Urinary bladder (tissue), 4 donors: ENCODE results near the gene AP4M1. TPM values are rescaled to one million over a fixed set of nuclear protein-coding genes. Genes with fewer than 3 reads are reported as not detected.

Source experiments
- DNase-seq: peaks from one replicate; pipeline ENCODE4 v3.0.0-alpha.2; 2015; ENCODE audit errors: extremely low spot score
- H3K27ac ChIP-seq: one replicate; pipeline ENCODE4 v1.5.1; 2013; ENCODE audit warnings: low read depth, mild to moderate bottlenecking, moderate library complexity
- H3K36me3 ChIP-seq: one replicate; pipeline ENCODE4 v1.6.1; 2013; ENCODE audit warnings: mild to moderate bottlenecking, moderate library complexity; ENCODE audit not compliant: insufficient read depth
- H3K4me1 ChIP-seq: one replicate; pipeline ENCODE4 v1.6.1; 2013; ENCODE audit warnings: mild to moderate bottlenecking, moderate library complexity; ENCODE audit not compliant: insufficient read depth
- H3K4me3 ChIP-seq: one replicate; pipeline ENCODE4 v1.5.1; 2013; ENCODE audit warnings: low read depth, low read length
- WGBS: extraction: QIAGEN DNeasy Blood & Tissue Kit; methylation state at CpG from one replicate; pipeline ENCODE4 v1.1.7; 2013; 5-methylcytosine and 5-hydroxymethylcytosine counted together
- polyA plus RNA-seq: library from polyadenylated mRNA; stranded (reverse); fragments of 200-250 nt; gene quantifications from one replicate; pipeline ENCODE4 v1.2.3, GENCODE V29; 2013
- total RNA-seq: library from RNA; depleted of rRNA; stranded (reverse); fragments of >200 nt; gene quantifications from one replicate; pipeline ENCODE4 v1.2.3, GENCODE V29; 2014
- donor health status: healthy with polysubstance abuse.
- donor health status: healthy.

The AP4M1 gene
- total and polyA plus RNA-seq, 2 donors, result 13.9 to 23.9 TPM

DNA sequence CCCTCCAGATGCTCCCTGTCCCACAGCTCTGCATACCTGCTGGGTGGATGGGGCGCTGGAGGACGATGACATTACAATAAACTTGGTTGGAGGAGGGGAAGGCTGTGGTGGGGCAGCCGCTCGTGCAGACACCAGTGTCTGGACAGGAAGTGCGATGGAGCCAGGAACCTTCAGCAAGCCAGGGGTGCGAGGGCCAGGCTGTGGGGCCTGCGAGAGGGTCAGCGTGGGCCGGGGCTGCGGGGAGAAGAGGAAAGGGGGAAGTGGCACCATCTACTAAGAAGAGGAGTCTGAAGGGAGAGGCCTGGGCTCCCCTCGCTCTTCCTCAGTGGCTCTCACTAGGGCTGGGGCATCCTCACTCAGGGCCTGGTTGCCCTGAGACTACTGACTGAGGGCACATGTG lies 6.4 kb downstream of the AP4M1 start:
- Histone ChIP-seq H3K4me3 (no peak overlapping the region), H3K36me3 (peaks cover 4% of the 10 kb centered on the region), H3K4me1 (no peaks in the 10 kb centered on the region), H3K27ac (no peak overlapping the region)
- 66% methylated on average over 11 of the region's 11 CpGs for WGBS
- no peak for DNase-seq

DNA sequence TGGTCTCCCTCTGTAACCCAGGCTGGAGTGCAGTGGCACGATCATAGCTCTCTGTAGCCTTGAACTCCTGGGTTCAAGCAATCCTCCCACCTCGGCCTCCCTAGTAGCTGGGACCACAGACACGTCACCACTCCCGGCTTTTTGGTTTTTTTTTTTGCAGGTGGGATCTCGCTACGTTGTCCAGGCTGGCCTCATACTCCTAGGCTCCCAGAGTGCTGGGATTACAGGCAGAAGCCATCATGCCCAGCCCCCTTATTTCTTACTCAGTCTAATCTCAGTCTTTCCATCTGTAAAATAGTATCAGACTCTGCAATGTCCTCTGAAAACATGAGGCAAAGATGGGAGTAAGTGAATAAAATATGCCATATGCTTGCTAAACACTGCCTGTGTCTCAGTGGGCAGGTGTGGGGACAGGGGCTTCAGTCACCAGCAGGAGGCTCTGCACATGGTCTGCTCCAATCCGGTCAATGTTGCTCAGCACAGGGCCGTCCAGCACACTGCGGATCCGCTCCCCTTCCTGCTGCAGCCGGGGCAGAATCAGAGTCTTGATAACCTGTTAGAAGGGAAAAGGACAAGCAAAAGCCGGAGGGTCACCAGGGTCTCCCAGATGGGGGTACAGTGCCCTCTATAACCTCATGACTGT lies 8.2 kb downstream of the AP4M1 start:
- H3K4me1 ChIP-seq, result no peaks in the 10 kb centered on the region
- no peak overlapping the region for H3K27ac ChIP-seq
- DNase-seq, result no peak
- 80% methylated on average over 12 of the region's 12 CpGs for WGBS
- no peak overlapping the region for H3K4me3 ChIP-seq
- H3K36me3 ChIP-seq, result peaks cover 4% of the 10 kb centered on the region

DNA sequence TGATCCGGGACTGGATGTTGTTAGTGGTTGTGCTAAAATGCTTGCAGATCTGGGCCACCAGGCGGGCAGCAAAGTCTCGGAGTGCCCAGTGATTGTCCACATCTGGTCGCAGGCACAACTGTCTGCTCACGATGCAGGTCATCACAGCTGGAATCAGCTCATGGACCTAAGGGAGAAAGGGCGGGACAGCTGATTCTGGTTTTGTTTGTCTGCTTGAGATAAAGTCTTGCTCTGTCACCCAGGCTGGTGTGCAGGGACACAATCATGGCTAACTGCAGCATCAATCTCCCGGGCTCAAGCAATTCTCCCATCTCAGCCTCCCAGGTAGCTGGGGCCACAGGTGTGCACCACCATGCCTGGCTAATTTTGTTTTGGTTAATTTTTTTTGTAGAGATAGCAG lies 9.7 kb downstream of the AP4M1 start:
- H3K4me3 ChIP-seq, result no peak overlapping the region
- peaks cover under 1% of the 10 kb centered on the region for H3K36me3 ChIP-seq
- no peak overlapping the region for H3K27ac ChIP-seq
- no peak for DNase-seq
- H3K4me1 ChIP-seq, result no peaks in the 10 kb centered on the region
- WGBS, result 94% methylated on average over 7 of the region's 7 CpGs

DNA sequence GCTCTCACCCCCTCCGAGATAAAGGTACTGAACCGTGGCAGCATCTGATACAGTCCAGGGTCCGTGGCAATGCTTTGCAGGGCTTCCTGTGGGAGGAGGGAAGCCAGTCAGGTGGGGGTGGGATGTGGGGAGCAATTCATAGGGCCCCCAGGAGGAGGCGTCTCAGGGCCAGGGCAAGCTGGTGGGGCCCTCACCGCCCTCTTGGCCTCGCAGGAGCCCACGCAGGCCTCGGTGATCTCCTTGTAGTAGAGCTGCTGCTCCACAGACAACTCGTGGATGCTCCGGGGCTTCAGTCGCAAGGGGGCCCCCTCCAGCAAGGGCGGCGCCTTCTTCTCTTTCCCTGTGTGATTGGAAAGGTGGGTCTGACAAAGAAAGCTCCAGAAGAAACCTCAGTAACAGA lies 10.5 kb downstream of the AP4M1 start:
- Histone ChIP-seq H3K4me3 (no peak overlapping the region), H3K27ac (no peak overlapping the region), H3K36me3 (no peaks in the 10 kb centered on the region), H3K4me1 (no peaks in the 10 kb centered on the region)
- WGBS, result 90% methylated on average over 13 of the region's 13 CpGs
- DNase-seq, result no peak

DNA sequence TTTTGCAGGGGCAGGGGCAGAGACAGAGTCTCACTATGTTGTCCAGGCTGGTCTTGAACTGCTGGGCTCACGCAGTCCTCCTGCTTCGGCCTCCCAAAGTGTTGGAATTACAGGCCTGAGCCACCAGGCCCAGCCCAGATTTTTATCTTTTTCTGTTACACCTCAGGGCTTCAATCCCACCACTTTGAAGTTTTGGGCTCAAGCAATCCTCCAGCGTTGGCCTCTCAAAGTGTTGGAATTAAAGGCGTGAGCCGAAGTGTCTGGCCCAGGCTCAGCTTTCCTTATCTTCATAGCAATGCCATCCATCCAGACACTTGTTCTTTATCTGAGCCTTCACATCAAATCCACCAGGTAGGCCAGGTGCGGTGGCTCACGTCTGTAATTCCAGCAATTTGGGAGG lies 13.6 kb downstream of the AP4M1 start:
- H3K4me1 ChIP-seq, result no peaks in the 10 kb centered on the region
- no peak overlapping the region for H3K4me3 ChIP-seq
- WGBS, result 91% methylated on average over 7 of the region's 7 CpGs
- DNase-seq, result no peak
- H3K27ac ChIP-seq, result no peak overlapping the region
- no peaks in the 10 kb centered on the region for H3K36me3 ChIP-seq

DNA sequence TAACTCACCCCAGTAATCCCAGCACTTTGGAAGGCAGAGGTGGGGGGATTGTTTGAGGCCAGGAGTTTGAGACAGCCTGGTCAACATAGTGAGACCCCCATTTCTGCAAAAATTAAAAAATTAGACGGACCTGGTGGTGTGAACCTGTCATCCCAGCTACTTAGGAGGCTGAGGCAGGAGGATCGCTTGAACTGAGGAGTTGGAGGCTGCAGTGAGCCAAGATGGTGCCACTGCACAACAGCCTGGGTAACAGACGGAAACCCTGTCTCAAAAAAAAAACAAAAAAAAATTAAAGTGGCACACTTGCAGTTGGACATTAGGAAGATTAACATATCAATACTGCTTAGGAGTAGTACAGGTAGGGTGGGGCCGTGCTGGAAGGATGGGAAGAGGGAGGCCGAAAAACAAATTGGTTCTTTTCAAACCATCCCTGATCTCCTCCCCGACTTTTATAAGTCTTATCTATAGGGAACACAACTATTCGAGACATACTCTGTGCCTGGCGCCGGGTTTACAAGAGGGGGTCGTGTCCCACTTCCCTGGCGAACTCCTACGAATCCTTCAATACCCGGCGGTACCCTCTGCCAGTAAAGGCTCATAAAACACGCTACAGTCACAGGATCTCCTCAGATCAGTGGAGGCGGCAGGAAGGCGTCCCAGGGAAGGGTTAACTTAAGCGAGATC lies 17.1 kb downstream of the AP4M1 start:
- WGBS, result 22% methylated on average over 18 of the region's 18 CpGs
- H3K4me1 ChIP-seq, result no peaks in the 10 kb centered on the region
- no peak overlapping the region for H3K27ac ChIP-seq
- DNase-seq, result no peak
- peak overlapping the region; percentile 89 for H3K4me3 ChIP-seq
- no peaks in the 10 kb centered on the region for H3K36me3 ChIP-seq

DNA sequence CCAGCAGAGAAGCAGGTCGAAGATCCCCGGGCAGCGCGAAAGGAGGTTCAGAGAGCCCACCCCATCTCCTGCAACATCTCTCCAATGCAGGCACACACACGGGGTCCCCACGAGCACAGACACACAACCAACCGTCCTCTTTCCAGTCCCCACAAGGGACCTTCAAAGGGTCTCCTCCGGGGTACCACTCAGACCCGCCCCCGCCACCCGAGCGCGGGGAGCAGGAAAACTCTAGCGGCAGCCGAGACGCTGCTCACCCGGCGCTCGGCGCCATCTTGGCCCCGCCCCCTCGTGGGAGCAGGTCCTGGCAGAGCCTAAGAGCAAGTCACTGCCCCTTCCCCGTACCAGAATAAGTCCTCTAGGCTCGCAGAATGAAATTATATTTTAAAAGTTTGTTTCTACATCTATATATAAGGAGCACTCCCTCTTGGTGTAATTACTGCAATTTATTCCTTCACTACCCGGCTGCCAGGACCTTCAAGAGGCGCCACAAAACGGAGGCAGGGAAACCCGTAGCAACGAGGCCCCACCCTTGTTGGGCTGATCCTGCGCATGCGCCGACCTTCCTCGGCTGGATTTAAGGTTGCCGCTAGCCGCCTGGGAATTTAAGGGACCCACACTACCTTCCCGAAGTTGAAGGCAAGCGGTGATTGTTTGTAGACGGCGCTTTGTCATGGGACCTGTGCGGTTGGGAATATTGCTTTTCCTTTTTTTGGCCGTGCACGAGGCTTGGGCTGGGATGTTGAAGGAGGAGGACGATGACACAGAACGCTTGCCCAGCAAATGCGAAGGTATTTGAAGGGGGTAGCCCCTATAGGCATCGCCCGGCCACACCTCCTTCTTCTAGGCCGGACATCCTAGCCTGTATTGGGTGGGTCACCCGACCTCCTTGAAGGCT lies 17.9 kb downstream of the AP4M1 start, which contains the start of the genes CNPY4 and TAF6:
Gene CNPY4 (plus strand): TSS at position 563 of the 898 bp plus-strand sequence. CDS start 111 bp downstream, at position 674.
Gene TAF6 (minus strand): TSS at position 287 of the 898 bp plus-strand sequence. CDS start 5,149 bp downstream, outside the sequence.
- peak; percentile 93 for DNase-seq
- Histone ChIP-seq H3K4me1 (no peaks in the 10 kb centered on the region), H3K4me3 (peak within 1 kb of the TSS; percentile 89), H3K27ac (peak within 1 kb of the TSS; percentile 40), H3K36me3 (no peaks in the 10 kb centered on the region)
- WGBS, result under 1% methylated on average over 49 of the region's 49 CpGs

DNA sequence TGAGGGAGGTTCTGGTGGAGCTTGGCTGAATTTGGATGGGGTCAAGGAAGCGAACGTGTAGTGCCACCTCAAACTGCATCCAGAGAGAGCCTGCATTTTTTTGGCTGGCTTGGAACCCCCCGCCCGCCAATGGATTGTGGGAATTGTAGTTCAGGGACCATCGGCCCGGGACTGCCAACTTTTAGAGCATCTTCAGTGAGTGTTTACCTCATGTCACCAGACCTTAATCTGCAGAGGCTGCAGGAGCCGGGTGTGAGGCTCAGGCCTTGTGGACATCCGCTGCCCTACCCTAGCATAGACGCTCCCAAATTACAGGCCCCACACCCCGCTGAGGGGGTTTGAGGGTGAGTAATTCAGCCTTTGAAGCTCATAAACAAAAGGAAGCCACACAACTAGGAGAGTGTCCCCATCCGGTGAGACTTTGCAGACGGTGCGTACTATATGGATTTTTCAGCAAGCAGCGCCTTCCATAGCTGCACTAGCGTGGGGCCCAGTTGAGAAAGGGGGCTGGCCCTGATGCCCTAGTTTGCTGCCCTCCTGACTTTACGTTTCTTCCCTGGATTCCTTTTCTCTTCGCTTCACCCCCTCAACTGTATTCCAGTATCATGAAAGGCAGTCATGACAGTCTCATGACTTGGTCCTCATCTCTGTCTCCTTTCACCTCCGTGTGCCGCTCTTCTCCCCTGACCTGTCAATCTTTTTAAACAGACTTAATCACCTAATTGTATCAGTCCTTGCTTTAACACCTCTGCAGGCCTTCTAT lies 18.7 kb downstream of the AP4M1 start:
- no peaks in the 10 kb centered on the region for H3K4me1 ChIP-seq
- 11% methylated on average over 19 of the region's 19 CpGs for WGBS
- peak overlapping the region; percentile 46 for H3K4me3 ChIP-seq
- DNase-seq, result no peak
- H3K36me3 ChIP-seq, result no peaks in the 10 kb centered on the region
- H3K27ac ChIP-seq, result peak overlapping the region; percentile 40

DNA sequence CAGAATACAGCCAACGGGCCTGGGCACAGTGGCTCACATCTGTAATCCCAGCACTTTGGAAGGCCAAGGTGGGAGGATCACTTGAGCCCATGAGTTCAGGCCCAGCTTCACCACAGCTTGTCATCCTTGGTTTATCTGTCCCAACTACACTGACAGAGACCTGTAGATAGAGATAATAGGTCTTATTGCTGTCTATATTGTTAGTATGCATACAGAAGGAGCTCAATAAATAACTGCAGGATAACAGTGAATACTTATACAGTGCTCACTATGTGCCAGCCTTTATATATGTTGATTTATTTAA lies 19.2 kb downstream of the AP4M1 start:
- DNase-seq, result no peak
- H3K4me3 ChIP-seq, result no peak overlapping the region
- WGBS, result 28% methylated on average over 1 of the region's 1 CpG

DNA sequence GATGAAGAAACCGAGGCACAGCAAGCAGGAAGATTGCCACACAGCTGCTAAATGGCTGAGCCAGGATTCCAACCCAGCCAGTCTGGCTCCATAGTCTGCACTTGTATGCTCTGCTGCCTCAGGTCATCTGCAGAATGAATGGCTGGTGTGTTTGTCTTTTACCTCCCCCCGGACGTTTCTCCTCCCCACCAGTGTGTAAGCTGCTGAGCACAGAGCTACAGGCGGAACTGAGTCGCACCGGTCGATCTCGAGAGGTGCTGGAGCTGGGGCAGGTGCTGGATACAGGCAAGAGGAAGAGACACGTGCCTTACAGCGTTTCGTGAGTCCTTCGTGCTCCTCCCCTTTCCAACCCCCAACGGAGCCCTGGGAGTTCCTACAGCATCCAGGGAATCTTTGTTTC lies 20.6 kb downstream of the AP4M1 start:
- Histone ChIP-seq H3K36me3 (no peaks in the 10 kb centered on the region), H3K27ac (no peak overlapping the region), H3K4me1 (no peaks in the 10 kb centered on the region), H3K4me3 (no peak overlapping the region)
- no peak for DNase-seq
- WGBS, result 73% methylated on average over 13 of the region's 13 CpGs

More for the DNA sequence above, 19.2 kb downstream of the AP4M1 start:
- Histone ChIP-seq H3K4me1 (no peaks in the 10 kb centered on the region), H3K27ac (no peak overlapping the region), H3K36me3 (no peaks in the 10 kb centered on the region)

DNA sequence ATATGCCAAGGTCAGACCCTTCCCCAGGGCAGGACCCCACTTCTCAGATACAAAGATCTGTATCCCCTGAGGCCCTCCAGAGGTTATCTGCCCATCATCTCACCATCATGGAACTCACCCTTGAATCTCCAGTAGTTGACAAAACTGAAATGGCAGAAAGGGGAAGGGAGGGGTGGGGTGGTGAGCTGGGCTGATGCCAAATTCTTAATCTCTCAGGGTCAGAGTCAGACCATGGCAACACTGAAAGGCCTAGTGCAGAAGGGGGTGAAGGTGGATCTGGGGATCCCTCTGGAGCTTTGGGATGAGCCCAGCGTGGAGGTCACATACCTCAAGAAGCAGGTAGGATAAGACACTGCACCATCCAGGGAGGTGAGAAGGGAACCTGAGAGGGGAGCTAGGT lies 21.1 kb downstream of the AP4M1 start:
- DNase-seq, result no peak
- H3K27ac ChIP-seq, result no peak overlapping the region
- no peaks in the 10 kb centered on the region for H3K36me3 ChIP-seq
- H3K4me1 ChIP-seq, result no peaks in the 10 kb centered on the region
- H3K4me3 ChIP-seq, result no peak overlapping the region
- WGBS, result 78% methylated on average over 1 of the region's 1 CpG

DNA sequence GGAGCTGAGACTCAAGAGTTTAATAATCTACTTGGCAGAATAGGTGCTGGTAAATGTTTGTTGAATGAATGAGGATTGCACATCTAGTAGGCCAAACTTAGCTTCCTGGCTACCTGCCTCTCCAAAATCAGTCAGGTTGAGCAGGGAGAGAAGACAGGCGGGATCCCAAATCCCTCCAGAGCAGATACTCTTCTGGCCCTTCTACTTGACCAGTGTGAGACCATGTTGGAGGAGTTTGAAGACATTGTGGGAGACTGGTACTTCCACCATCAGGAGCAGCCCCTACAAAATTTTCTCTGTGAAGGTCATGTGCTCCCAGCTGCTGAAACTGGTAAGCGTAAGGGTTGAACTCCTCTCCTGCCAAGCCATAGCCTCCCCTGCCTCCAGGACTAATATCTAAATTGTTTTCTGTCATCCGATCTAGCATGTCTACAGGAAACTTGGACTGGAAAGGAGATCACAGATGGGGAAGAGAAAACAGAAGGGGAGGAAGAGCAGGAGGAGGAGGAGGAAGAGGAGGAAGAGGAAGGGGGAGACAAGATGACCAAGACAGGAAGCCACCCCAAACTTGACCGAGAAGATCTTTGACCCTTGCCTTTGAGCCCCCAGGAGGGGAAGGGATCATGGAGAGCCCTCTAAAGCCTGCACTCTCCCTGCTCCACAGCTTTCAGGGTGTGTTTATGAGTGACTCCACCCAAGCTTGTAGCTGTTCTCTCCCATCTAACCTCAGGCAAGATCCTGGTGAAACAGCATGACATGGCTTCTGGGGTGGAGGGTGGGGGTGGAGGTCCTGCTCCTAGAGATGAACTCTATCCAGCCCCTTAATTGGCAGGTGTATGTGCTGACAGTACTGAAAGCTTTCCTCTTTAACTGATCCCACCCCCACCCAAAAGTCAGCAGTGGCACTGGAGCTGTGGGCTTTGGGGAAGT lies 23.1 kb downstream of the AP4M1 start:
- H3K27ac ChIP-seq, result no peak overlapping the region
- no peak for DNase-seq
- no peaks in the 10 kb centered on the region for H3K4me1 ChIP-seq
- no peak overlapping the region for H3K4me3 ChIP-seq
- WGBS, result 84% methylated on average over 4 of the region's 4 CpGs
- no peaks in the 10 kb centered on the region for H3K36me3 ChIP-seq
